ENCODE measurements around the gene F13A1. TPM values are rescaled to one million over a fixed set of nuclear protein-coding genes. Genes with fewer than 3 reads are reported as not detected.

The F13A1 gene
- total RNA-seq, 1 donor from 2014 or later, result 0.56 TPM

- no peak for TF ChIP-seq CTCF (IDR thresholded peaks at IDR 0.05; ENCODE audit: unreplicated experiment)
Observed at GRCh38 chr6:6193221-6193745, 127.2 kb downstream of the F13A1 start.

GRCh38 chr6:6191909-6192308 lies 128.6 kb downstream of the F13A1 start:
- no peak for DNase-seq (ENCODE audit: low spot score in 2 of 2, unreplicated experiment in 2 of 2)
- Mint-ChIP-seq H3K27ac (no peak overlapping the region), H3K9me3 (peaks cover 4% of the 10 kb centered on the region), H3K4me3 (no peak overlapping the region), H3K36me3 (no peaks in the 10 kb centered on the region), H3K27me3 (ENCODE audit: low read depth) (peaks cover 20% of the 10 kb centered on the region), H3K4me1 (no peaks in the 10 kb centered on the region)
- no peak for TF ChIP-seq CTCF (IDR thresholded peaks at IDR 0.05; ENCODE audit: unreplicated experiment)

More at GRCh38 chr6:6193221-6193745, 127.2 kb downstream of the F13A1 start:
- Mint-ChIP-seq H3K4me1 (no peaks in the 10 kb centered on the region), H3K36me3 (no peaks in the 10 kb centered on the region), H3K9me3 (peaks cover 4% of the 10 kb centered on the region), H3K27ac (no peak overlapping the region), H3K4me3 (no peak overlapping the region), H3K27me3 (ENCODE audit: low read depth) (peaks cover 20% of the 10 kb centered on the region)
- DNase-seq (ENCODE audit: low spot score in 2 of 2, unreplicated experiment in 2 of 2), result no peak

GRCh38 chr6:6191476-6191875 lies 129.0 kb downstream of the F13A1 start:
- no peak for DNase-seq (ENCODE audit: low spot score in 2 of 2, unreplicated experiment in 2 of 2)
- H3K9me3 Mint-ChIP-seq, result peaks cover 4% of the 10 kb centered on the region
- TF ChIP-seq CTCF (IDR thresholded peaks at IDR 0.05; ENCODE audit: unreplicated experiment), result no peak
- H3K27me3 Mint-ChIP-seq (ENCODE audit: low read depth), result peaks cover 20% of the 10 kb centered on the region
- no peaks in the 10 kb centered on the region for H3K4me1 Mint-ChIP-seq
- H3K36me3 Mint-ChIP-seq, result no peaks in the 10 kb centered on the region
- H3K4me3 Mint-ChIP-seq, result no peak overlapping the region
- no peak overlapping the region for H3K27ac Mint-ChIP-seq

- Mint-ChIP-seq H3K27ac (no peak overlapping the region), H3K36me3 (no peaks in the 10 kb centered on the region), H3K9me3 (no peaks in the 10 kb centered on the region), H3K27me3 (ENCODE audit: low read depth) (peaks cover 33% of the 10 kb centered on the region), H3K4me1 (no peaks in the 10 kb centered on the region), H3K4me3 (no peak overlapping the region)
- no peak for TF ChIP-seq CTCF (IDR thresholded peaks at IDR 0.05; ENCODE audit: unreplicated experiment)
- no peak for DNase-seq (ENCODE audit: low spot score in 2 of 2, unreplicated experiment in 2 of 2)
Observed at GRCh38 chr6:6180684-6181083, 139.8 kb downstream of the F13A1 start.

GRCh38 chr6:6179858-6180623 lies 140.4 kb downstream of the F13A1 start:
- TF ChIP-seq CTCF (IDR thresholded peaks at IDR 0.05; ENCODE audit: unreplicated experiment), result no peak
- no peaks in the 10 kb centered on the region for H3K4me1 Mint-ChIP-seq
- H3K36me3 Mint-ChIP-seq, result no peaks in the 10 kb centered on the region
- H3K27ac Mint-ChIP-seq, result no peak overlapping the region
- H3K4me3 Mint-ChIP-seq, result no peak overlapping the region
- DNase-seq (ENCODE audit: low spot score in 2 of 2, unreplicated experiment in 2 of 2), result no peak
- peaks cover 33% of the 10 kb centered on the region for H3K27me3 Mint-ChIP-seq (ENCODE audit: low read depth)
- no peaks in the 10 kb centered on the region for H3K9me3 Mint-ChIP-seq

Measured in mesothelial cell of epicardium (in vitro differentiated cells).